Karpas-422 (cell line): ENCODE measurements around the gene AXL. TPM values are rescaled to one million over a fixed set of nuclear protein-coding genes. Genes with fewer than 3 reads are reported as not detected.
"Not testable (repeated sequence)": the region's sequence is repeated elsewhere in the genome, so short reads cannot be mapped to it uniquely, and the experiment has no call there.

Experiments used
- DNase-seq: peaks from one replicate; pipeline ENCODE4 v3.0.0-alpha.2; 2015
- H2AFZ ChIP-seq: fragments of 200-600 bp; sonication (generic); 2 replicates; pipeline ENCODE4 v1.6.1; 2014; ENCODE audit warnings: antibody characterized with exemption, low read length, mixed read lengths
- H3K27ac ChIP-seq: fragments of 200-600 bp; sonication (generic); 2 replicates; pipeline ENCODE4 v1.5.1; 2014; ENCODE audit warnings: mild to moderate bottlenecking, low read length, moderate library complexity
- H3K27me3 ChIP-seq: fragments of 200-600 bp; sonication (generic); 2 replicates; pipeline ENCODE4 v1.6.1; 2014; ENCODE audit warnings: low read length, mixed read lengths
- H3K36me3 ChIP-seq: fragments of 200-600 bp; sonication (generic); 2 replicates; pipeline ENCODE4 v1.6.1; 2014; ENCODE audit warnings: low read length, mixed read lengths; ENCODE audit not compliant: insufficient read depth
- H3K4me1 ChIP-seq: fragments of 200-600 bp; sonication (generic); 2 replicates; pipeline ENCODE4 v1.6.1; 2014; ENCODE audit warnings: mild to moderate bottlenecking, low read length, mixed read lengths
- H3K4me2 ChIP-seq: fragments of 200-600 bp; sonication (generic); 2 replicates; pipeline ENCODE4 v1.6.1; 2014; ENCODE audit warnings: low read length, low read depth, mild to moderate bottlenecking; ENCODE audit not compliant: poor library complexity, severe bottlenecking
- H3K4me3 ChIP-seq: fragments of 200-600 bp; sonication (generic); 2 replicates; pipeline ENCODE4 v1.5.1; 2014; ENCODE audit warnings: mild to moderate bottlenecking, antibody characterized with exemption, low read length, mixed read lengths
- H3K79me2 ChIP-seq: fragments of 200-600 bp; sonication (generic); 2 replicates; pipeline ENCODE4 v1.6.1; 2014; ENCODE audit warnings: mild to moderate bottlenecking, low read length, mixed read lengths
- H3K9ac ChIP-seq: fragments of 200-600 bp; sonication (generic); 2 replicates; pipeline ENCODE4 v1.6.0; 2014; ENCODE audit warnings: low read length
- H3K9me2 ChIP-seq: fragments of 200-600 bp; sonication (generic), shearing (Covaris generic); replicated peaks from 2 replicates; pipeline ENCODE4 v1.6.0; 2014; ENCODE audit warnings: mild to moderate bottlenecking, low read length, moderate library complexity; ENCODE audit not compliant: insufficient read depth
- H3K9me3 ChIP-seq: fragments of 300-700, 200-600 bp; sonication (generic); 2 replicates; pipeline ENCODE4 v1.6.1; 2014; ENCODE audit warnings: low read length, mixed read lengths
- H4K20me1 ChIP-seq: fragments of 200-600 bp; sonication (generic); 2 replicates; pipeline ENCODE4 v1.6.1; 2014; ENCODE audit warnings: mild to moderate bottlenecking, antibody characterized with exemption, low read length, low read depth; ENCODE audit not compliant: insufficient read depth
- total RNA-seq: library from RNA; depleted of rRNA; stranded (reverse); fragments of >200 nt; shearing (Covaris generic); gene quantifications from 2 replicates; pipeline ENCODE4 v1.2.3, GENCODE V29; 2014; ENCODE audit warnings: low replicate concordance

AXL gene
- total RNA-seq, 1 experiment from 2014 or later: not detected

GRCh38 chr19:41226874-41227390, 7.9 kb downstream of the AXL start:
- no peak for DNase-seq
- no peaks in the 10 kb centered on the region for H3K4me1 ChIP-seq
- no peaks in the 10 kb centered on the region for H3K9me2 ChIP-seq
- H3K9me3 ChIP-seq: no peaks in the 10 kb centered on the region
- no peaks in the 10 kb centered on the region for H3K36me3 ChIP-seq
- H3K27ac ChIP-seq: no peak overlapping the region
- no peak overlapping the region for H3K9ac ChIP-seq
- H3K27me3 ChIP-seq: no peaks in the 10 kb centered on the region
- H2AFZ ChIP-seq: no peak overlapping the region
- no peaks in the 10 kb centered on the region for H4K20me1 ChIP-seq
- no peaks in the 10 kb centered on the region for H3K79me2 ChIP-seq
- H3K4me3 ChIP-seq: no peak overlapping the region
- no peak overlapping the region for H3K4me2 ChIP-seq

GRCh38 chr19:41228486-41228885, 9.5 kb downstream of the AXL start:
- no peaks in the 10 kb centered on the region for H3K9me3 ChIP-seq
- no peak overlapping the region for H3K27ac ChIP-seq
- no peak overlapping the region for H3K9ac ChIP-seq
- H4K20me1 ChIP-seq: no peaks in the 10 kb centered on the region
- no peaks in the 10 kb centered on the region for H3K27me3 ChIP-seq
- no peaks in the 10 kb centered on the region for H3K9me2 ChIP-seq
- H2AFZ ChIP-seq: no peak overlapping the region
- no peak for DNase-seq
- no peak overlapping the region for H3K4me2 ChIP-seq
- no peaks in the 10 kb centered on the region for H3K79me2 ChIP-seq
- no peaks in the 10 kb centered on the region for H3K36me3 ChIP-seq
- H3K4me3 ChIP-seq: no peak overlapping the region
- H3K4me1 ChIP-seq: no peaks in the 10 kb centered on the region

- not testable (repeated sequence) for H4K20me1 ChIP-seq, H3K79me2 ChIP-seq, H3K4me3 ChIP-seq, H2AFZ ChIP-seq, H3K27me3 ChIP-seq, H3K4me2 ChIP-seq, H3K27ac ChIP-seq, H3K36me3 ChIP-seq, H3K4me1 ChIP-seq, H3K9me2 ChIP-seq, H3K9ac ChIP-seq, DNase-seq, H3K9me3 ChIP-seq
Measured at GRCh38 chr19:41229338-41229737, 10.3 kb downstream of the AXL start.

GRCh38 chr19:41230067-41230857, 11.2 kb downstream of the AXL start:
- H3K27ac ChIP-seq: no peak overlapping the region
- DNase-seq: no peak
- H3K27me3 ChIP-seq: no peaks in the 10 kb centered on the region
- H3K9me3 ChIP-seq: no peaks in the 10 kb centered on the region
- H3K9ac ChIP-seq: no peak overlapping the region
- no peaks in the 10 kb centered on the region for H3K79me2 ChIP-seq
- no peaks in the 10 kb centered on the region for H3K36me3 ChIP-seq
- no peak overlapping the region for H2AFZ ChIP-seq
- H3K9me2 ChIP-seq: no peaks in the 10 kb centered on the region
- H3K4me2 ChIP-seq: no peak overlapping the region
- H3K4me3 ChIP-seq: no peak overlapping the region
- H3K4me1 ChIP-seq: no peaks in the 10 kb centered on the region
- H4K20me1 ChIP-seq: no peaks in the 10 kb centered on the region

- Histone ChIP-seq H3K79me2 (no peaks in the 10 kb centered on the region), H2AFZ (no peak overlapping the region), H3K4me2 (no peak overlapping the region), H3K36me3 (no peaks in the 10 kb centered on the region), H3K9ac (no peak overlapping the region), H4K20me1 (no peaks in the 10 kb centered on the region), H3K27ac (no peak overlapping the region), H3K4me3 (no peak overlapping the region), H3K4me1 (no peaks in the 10 kb centered on the region), H3K9me2 (no peaks in the 10 kb centered on the region), H3K27me3 (no peaks in the 10 kb centered on the region), H3K9me3 (no peaks in the 10 kb centered on the region)
- no peak for DNase-seq
Measured at GRCh38 chr19:41232686-41233085, 13.7 kb downstream of the AXL start.

- Histone ChIP-seq H3K9ac (no peak overlapping the region), H3K79me2 (no peaks in the 10 kb centered on the region), H3K9me2 (no peaks in the 10 kb centered on the region), H3K4me2 (no peak overlapping the region), H2AFZ (no peak overlapping the region), H3K36me3 (no peaks in the 10 kb centered on the region), H3K27ac (no peak overlapping the region), H3K9me3 (no peaks in the 10 kb centered on the region), H4K20me1 (no peaks in the 10 kb centered on the region), H3K4me1 (no peaks in the 10 kb centered on the region), H3K4me3 (no peak overlapping the region), H3K27me3 (no peaks in the 10 kb centered on the region)
- DNase-seq: no peak
Measured at GRCh38 chr19:41233748-41234240, 14.8 kb downstream of the AXL start.

GRCh38 chr19:41234512-41235168, 15.6 kb downstream of the AXL start:
- no peak for DNase-seq
- Histone ChIP-seq H3K79me2 (no peaks in the 10 kb centered on the region), H3K27ac (no peak overlapping the region), H3K27me3 (no peaks in the 10 kb centered on the region), H3K9me3 (no peaks in the 10 kb centered on the region), H4K20me1 (no peaks in the 10 kb centered on the region), H3K9me2 (no peaks in the 10 kb centered on the region), H3K36me3 (no peaks in the 10 kb centered on the region), H2AFZ (no peak overlapping the region), H3K4me3 (no peak overlapping the region), H3K4me2 (no peak overlapping the region), H3K4me1 (no peaks in the 10 kb centered on the region), H3K9ac (no peak overlapping the region)

GRCh38 chr19:41235480-41235879, 16.5 kb downstream of the AXL start:
- Histone ChIP-seq H3K4me2 (no peak overlapping the region), H2AFZ (no peak overlapping the region), H3K4me3 (no peak overlapping the region), H3K27ac (no peak overlapping the region), H3K9me3 (no peaks in the 10 kb centered on the region), H3K36me3 (no peaks in the 10 kb centered on the region), H3K4me1 (no peaks in the 10 kb centered on the region), H3K9me2 (no peaks in the 10 kb centered on the region), H3K27me3 (no peaks in the 10 kb centered on the region), H3K79me2 (no peaks in the 10 kb centered on the region), H3K9ac (no peak overlapping the region), H4K20me1 (no peaks in the 10 kb centered on the region)
- no peak for DNase-seq
